Esophagus (tissue), 2 donors: ENCODE data around the gene ADAMTS14. TPM values are rescaled to one million over a fixed set of nuclear protein-coding genes. Genes with fewer than 3 reads are reported as not detected.

Experiments used
- H3K27ac ChIP-seq, 2 donors: one replicate each; pipeline ENCODE4 v1.5.1; 2013; ENCODE audit warnings: low read depth in 2 of 2, mild to moderate bottlenecking in 2 of 2, inconsistent platforms in 1 of 2, low read length in 1 of 2, moderate library complexity in 1 of 2
- H3K27me3 ChIP-seq, 2 donors: one replicate each; pipeline ENCODE4 v1.6.1; 2013; ENCODE audit warnings: low read length in 2 of 2, control low read depth in 1 of 2, mild to moderate bottlenecking in 1 of 2; ENCODE audit not compliant: insufficient read depth in 2 of 2, control insufficient read depth in 1 of 2
- H3K36me3 ChIP-seq, 2 donors: one replicate each; pipeline ENCODE4 v1.6.1; 2013; ENCODE audit warnings: low read length in 1 of 2; ENCODE audit not compliant: control insufficient read depth in 2 of 2, insufficient read depth in 2 of 2
- H3K4me1 ChIP-seq, 2 donors: one replicate each; pipeline ENCODE4 v1.6.1; 2013; ENCODE audit warnings: low read length in 1 of 2; ENCODE audit not compliant: control insufficient read depth in 2 of 2, insufficient read depth in 2 of 2
- H3K4me3 ChIP-seq, 2 donors: one replicate each; pipeline ENCODE4 v1.5.1; 2013; ENCODE audit warnings: low read length in 2 of 2, mild to moderate bottlenecking in 2 of 2, low read depth in 1 of 2, moderate library complexity in 1 of 2
- H3K9me3 ChIP-seq, 2 donors: one replicate each; pipeline ENCODE4 v1.6.1; 2013; ENCODE audit warnings: mild to moderate bottlenecking in 2 of 2, low read depth in 1 of 2, low read length in 1 of 2, moderate library complexity in 1 of 2; ENCODE audit not compliant: control insufficient read depth in 2 of 2, insufficient read depth in 1 of 2
- WGBS, 2 donors: extraction: QIAGEN DNeasy Blood & Tissue Kit; methylation state at CpG; one replicate each; pipeline ENCODE4 v1.1.7; 2013; 5-methylcytosine and 5-hydroxymethylcytosine counted together
- polyA plus RNA-seq, 2 donors: library from polyadenylated mRNA; stranded (reverse); fragments of 200-250 nt; gene quantifications; one replicate each; pipeline ENCODE4 v1.2.3, GENCODE V29; 2013
- donor health status: healthy with polysubstance abuse.
- donor health status: Bipolar disorder and iron deficiency.

The ADAMTS14 gene
- polyA plus RNA-seq, 2 donors: 0.59 to 2.2 TPM

- WGBS, 2 donors: 30 to 31% methylated on average over 14 of the region's 14 CpGs
- Histone ChIP-seq H3K27ac (peak overlapping the region in 1 of 2 donors; percentile 3), H3K9me3 (no peaks in the 10 kb centered on the region), H3K4me1 (peaks cover 0 to 20% of the 10 kb centered on the region in 2 donors), H3K4me3 (peak overlapping the region; percentile 40 to 49), H3K36me3 (no peaks in the 10 kb centered on the region), H3K27me3 (no peaks in the 10 kb centered on the region)
Observed at GRCh38 chr10:70673043-70673928, 980 bp downstream of the ADAMTS14 start.

- Histone ChIP-seq H3K36me3 (no peaks in the 10 kb centered on the region), H3K9me3 (no peaks in the 10 kb centered on the region), H3K4me1 (peaks cover 0 to 20% of the 10 kb centered on the region in 2 donors), H3K27ac (peak overlapping the region in 1 of 2 donors; percentile 14), H3K27me3 (no peaks in the 10 kb centered on the region), H3K4me3 (no peak overlapping the region)
- 42 to 51% methylated on average over 11 of the region's 11 CpGs for WGBS, 2 donors
Observed at GRCh38 chr10:70673929-70674559, 1.7 kb downstream of the ADAMTS14 start.

GRCh38 chr10:70674560-70675495, 2.5 kb downstream of the ADAMTS14 start:
- H3K27ac ChIP-seq: no peak overlapping the region
- peaks cover 0 to 20% of the 10 kb centered on the region in 2 donors for H3K4me1 ChIP-seq
- 48 to 66% methylated on average over 24 of the region's 24 CpGs for WGBS, 2 donors
- H3K36me3 ChIP-seq: no peaks in the 10 kb centered on the region
- no peaks in the 10 kb centered on the region for H3K27me3 ChIP-seq
- no peak overlapping the region for H3K4me3 ChIP-seq
- H3K9me3 ChIP-seq: no peaks in the 10 kb centered on the region

- Histone ChIP-seq H3K27me3 (no peaks in the 10 kb centered on the region), H3K4me3 (no peak overlapping the region), H3K4me1 (peaks cover 0 to 20% of the 10 kb centered on the region in 2 donors), H3K9me3 (no peaks in the 10 kb centered on the region), H3K27ac (no peak overlapping the region), H3K36me3 (no peaks in the 10 kb centered on the region)
- 63 to 68% methylated on average over 14 of the region's 14 CpGs for WGBS, 2 donors
Observed at GRCh38 chr10:70675496-70676161, 3.3 kb downstream of the ADAMTS14 start.

GRCh38 chr10:70676511-70676910, 4.2 kb downstream of the ADAMTS14 start:
- no peaks in the 10 kb centered on the region for H3K9me3 ChIP-seq
- 81 to 91% methylated on average over 6 of the region's 6 CpGs for WGBS, 2 donors

GRCh38 chr10:70677016-70677415, 4.7 kb downstream of the ADAMTS14 start:
- WGBS, 2 donors: 75 to 85% methylated on average over 5 of the region's 5 CpGs
- Histone ChIP-seq H3K36me3 (no peaks in the 10 kb centered on the region), H3K4me1 (peaks cover 0 to 18% of the 10 kb centered on the region in 2 donors), H3K27me3 (no peaks in the 10 kb centered on the region), H3K4me3 (no peak overlapping the region), H3K9me3 (no peaks in the 10 kb centered on the region), H3K27ac (no peak overlapping the region)

More at GRCh38 chr10:70676511-70676910, 4.2 kb downstream of the ADAMTS14 start:
- H3K27me3 ChIP-seq: no peaks in the 10 kb centered on the region
- H3K36me3 ChIP-seq: no peaks in the 10 kb centered on the region
- H3K27ac ChIP-seq: no peak overlapping the region
- H3K4me3 ChIP-seq: no peak overlapping the region
- peaks cover 0 to 20% of the 10 kb centered on the region in 2 donors for H3K4me1 ChIP-seq

- no peak overlapping the region for H3K27ac ChIP-seq
- 81 to 84% methylated on average over 9 of the region's 9 CpGs for WGBS, 2 donors
- peaks cover 0 to 19% of the 10 kb centered on the region in 2 donors for H3K4me1 ChIP-seq
- no peaks in the 10 kb centered on the region for H3K27me3 ChIP-seq
- H3K36me3 ChIP-seq: no peaks in the 10 kb centered on the region
- no peak overlapping the region for H3K4me3 ChIP-seq
- no peaks in the 10 kb centered on the region for H3K9me3 ChIP-seq
Observed at GRCh38 chr10:70677620-70678249, 5.4 kb downstream of the ADAMTS14 start.

- no peaks in the 10 kb centered on the region for H3K9me3 ChIP-seq
- no peaks in the 10 kb centered on the region for H3K36me3 ChIP-seq
- no peaks in the 10 kb centered on the region for H3K27me3 ChIP-seq
- 91 to 92% methylated on average over 3 of the region's 3 CpGs for WGBS, 2 donors
- H3K4me1 ChIP-seq: peaks cover 0 to 20% of the 10 kb centered on the region in 2 donors
- H3K27ac ChIP-seq: no peak overlapping the region
- no peak overlapping the region for H3K4me3 ChIP-seq
Observed at GRCh38 chr10:70678250-70678635, 5.9 kb downstream of the ADAMTS14 start.
